PFSK-1 (cell line): ENCODE measurements around the gene STXBP1.

Source experiments
- FOXP2 ChIP-seq: optimal IDR thresholded peaks from 2 replicates; pipeline ENCODE3; 2011; ENCODE audit warnings: borderline replicate concordance, control low read depth, inconsistent platforms; ENCODE audit not compliant: insufficient read depth; ENCODE audit errors: extremely low read length, extremely low read depth
- POLR2AphosphoS5 ChIP-seq: IDR thresholded peaks from 2 replicates; pipeline ENCODE4 v1.6.1; 2012; ENCODE audit warnings: low read depth, mild to moderate bottlenecking, control low read depth, low read length, moderate library complexity
- SIN3A ChIP-seq: IDR thresholded peaks from 2 replicates; pipeline ENCODE4 v1.6.1; 2012; ENCODE audit warnings: mild to moderate bottlenecking, low read length, moderate library complexity, borderline replicate concordance; ENCODE audit not compliant: insufficient read depth
- TAF1 ChIP-seq: IDR thresholded peaks from 2 replicates; pipeline ENCODE4 v1.6.1; 2012; ENCODE audit warnings: low read length, control low read depth, borderline replicate concordance; ENCODE audit not compliant: insufficient read depth
- TF ChIP-seq, protein P1 (sequence below), 2 experiments: IDR thresholded peaks; 2 replicates each; pipeline versions ENCODE4 v1.6.1 to v1.8.0; 2011 to 2012; ENCODE audit warnings: low read depth in 2 of 2, low read length in 2 of 2, control low read depth in 1 of 2, inconsistent platforms in 1 of 2, mild to moderate bottlenecking in 1 of 2, moderate library complexity in 1 of 2; ENCODE audit not compliant: insufficient read depth in 1 of 2

Gene STXBP1

DNA sequence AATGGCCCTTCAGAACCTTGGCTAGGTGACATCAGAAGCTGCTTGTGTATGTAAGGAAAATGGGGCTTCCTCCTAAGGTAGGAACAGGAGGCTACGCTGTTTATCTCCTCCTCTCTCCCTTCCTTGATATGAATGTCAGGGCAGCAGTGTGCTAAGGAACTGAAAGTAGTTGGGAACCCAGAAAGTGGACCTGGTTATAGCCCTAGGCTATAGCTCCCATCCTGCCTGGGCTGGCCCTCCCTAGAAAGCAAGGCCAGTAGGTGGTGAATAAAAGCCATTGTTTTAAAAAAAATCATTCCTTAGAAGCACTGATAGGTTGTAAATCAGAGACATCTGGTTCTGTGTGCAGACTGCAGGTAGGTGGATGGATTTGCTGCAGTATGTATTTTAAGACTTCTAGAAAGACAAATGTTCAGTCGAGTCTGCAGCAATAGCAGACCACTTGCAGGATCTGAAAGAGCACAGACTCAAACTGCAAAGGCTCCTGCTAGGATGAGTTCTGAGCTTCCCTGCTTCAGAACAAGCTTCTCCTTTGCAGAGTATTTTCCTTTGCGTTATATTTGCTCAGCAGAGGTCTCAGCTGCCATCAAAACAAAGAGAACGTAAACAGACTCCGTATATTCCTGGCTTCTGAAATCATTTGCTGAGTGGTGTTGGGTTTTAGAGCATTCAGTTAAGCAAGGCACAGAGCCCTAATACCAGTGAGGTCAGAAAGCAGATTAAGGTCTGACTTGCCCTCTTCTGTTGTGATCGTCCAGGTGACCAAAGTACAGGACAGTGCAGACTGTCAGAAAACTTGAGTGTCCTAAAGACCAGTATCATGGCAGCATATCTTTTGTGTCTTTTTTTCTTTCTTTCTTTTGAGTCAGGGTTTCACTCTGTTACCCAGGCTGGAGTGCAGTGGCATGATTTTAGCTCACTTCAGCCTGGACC lies 74.7 kb downstream of the STXBP1 start:
- TF ChIP-seq SIN3A (no peak), TAF1 (no peak), POLR2AphosphoS5 (no peak), FOXP2 (no peak)
- TF ChIP-seq, protein P1, sequence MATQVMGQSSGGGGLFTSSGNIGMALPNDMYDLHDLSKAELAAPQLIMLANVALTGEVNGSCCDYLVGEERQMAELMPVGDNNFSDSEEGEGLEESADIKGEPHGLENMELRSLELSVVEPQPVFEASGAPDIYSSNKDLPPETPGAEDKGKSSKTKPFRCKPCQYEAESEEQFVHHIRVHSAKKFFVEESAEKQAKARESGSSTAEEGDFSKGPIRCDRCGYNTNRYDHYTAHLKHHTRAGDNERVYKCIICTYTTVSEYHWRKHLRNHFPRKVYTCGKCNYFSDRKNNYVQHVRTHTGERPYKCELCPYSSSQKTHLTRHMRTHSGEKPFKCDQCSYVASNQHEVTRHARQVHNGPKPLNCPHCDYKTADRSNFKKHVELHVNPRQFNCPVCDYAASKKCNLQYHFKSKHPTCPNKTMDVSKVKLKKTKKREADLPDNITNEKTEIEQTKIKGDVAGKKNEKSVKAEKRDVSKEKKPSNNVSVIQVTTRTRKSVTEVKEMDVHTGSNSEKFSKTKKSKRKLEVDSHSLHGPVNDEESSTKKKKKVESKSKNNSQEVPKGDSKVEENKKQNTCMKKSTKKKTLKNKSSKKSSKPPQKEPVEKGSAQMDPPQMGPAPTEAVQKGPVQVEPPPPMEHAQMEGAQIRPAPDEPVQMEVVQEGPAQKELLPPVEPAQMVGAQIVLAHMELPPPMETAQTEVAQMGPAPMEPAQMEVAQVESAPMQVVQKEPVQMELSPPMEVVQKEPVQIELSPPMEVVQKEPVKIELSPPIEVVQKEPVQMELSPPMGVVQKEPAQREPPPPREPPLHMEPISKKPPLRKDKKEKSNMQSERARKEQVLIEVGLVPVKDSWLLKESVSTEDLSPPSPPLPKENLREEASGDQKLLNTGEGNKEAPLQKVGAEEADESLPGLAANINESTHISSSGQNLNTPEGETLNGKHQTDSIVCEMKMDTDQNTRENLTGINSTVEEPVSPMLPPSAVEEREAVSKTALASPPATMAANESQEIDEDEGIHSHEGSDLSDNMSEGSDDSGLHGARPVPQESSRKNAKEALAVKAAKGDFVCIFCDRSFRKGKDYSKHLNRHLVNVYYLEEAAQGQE (IDR thresholded peaks at IDR 0.05; ENCODE audit: insufficient read depth in 1 of 2, low read depth in 2 of 2, low read length in 2 of 2) = no peak

DNA sequence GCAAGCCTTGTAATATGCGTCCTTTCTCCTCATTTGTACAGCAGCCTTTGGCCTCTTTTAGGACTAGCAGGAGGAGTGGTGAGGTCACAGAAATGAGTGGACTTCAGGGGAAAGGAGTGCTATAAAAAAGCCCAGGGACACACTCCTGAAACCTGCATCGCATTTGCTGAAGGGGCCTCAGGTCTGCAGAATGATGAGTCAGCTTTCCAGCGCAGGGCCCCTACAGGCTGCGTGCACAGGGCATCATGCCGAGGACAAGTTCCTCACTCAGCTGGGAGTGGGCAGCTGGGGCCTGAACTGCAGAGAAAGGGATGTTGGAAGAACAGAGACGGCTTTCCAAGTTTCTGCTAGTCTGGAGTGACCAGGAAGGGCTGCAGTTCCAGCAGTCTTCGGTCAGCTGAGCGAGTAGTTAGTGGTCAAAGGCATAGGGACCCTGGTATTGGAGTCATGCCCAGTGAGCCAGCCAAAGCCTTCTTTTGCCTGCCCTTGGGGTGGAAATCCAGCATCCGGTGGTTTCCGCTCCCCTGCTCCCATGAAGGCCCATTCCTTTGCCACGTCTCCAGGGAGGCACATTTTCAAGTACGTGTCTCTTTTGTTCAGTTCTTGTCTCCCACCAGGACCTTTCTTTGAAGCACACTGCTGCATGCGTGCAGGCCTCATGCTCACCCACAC lies 77.4 kb downstream of the STXBP1 start:
- TF ChIP-seq POLR2AphosphoS5 = no peak
- TF ChIP-seq, protein P1 (IDR thresholded peaks at IDR 0.05; ENCODE audit: insufficient read depth in 1 of 2, low read depth in 2 of 2, low read length in 2 of 2) = no peak
- no peak for TF ChIP-seq FOXP2
- no peak for TF ChIP-seq TAF1
- no peak for TF ChIP-seq SIN3A

DNA sequence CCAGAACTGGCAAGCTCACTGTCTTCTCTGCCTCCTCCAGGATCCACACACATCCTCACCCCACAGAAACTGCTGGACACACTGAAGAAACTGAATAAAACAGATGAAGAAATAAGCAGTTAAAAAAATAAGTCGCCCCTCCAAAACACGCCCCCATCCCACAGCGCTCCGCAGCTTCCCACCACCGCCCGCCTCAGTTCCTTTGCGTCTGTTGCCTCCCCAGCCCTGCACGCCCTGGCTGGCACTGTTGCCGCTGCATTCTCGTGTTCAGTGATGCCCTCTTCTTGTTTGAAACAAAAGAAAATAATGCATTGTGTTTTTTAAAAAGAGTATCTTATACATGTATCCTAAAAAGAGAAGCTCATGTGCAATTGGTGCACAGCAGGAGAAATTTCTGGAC lies 78.7 kb downstream of the STXBP1 start:
- no peak for TF ChIP-seq SIN3A
- no peak for TF ChIP-seq TAF1
- no peak for TF ChIP-seq POLR2AphosphoS5
- TF ChIP-seq, protein P1 (IDR thresholded peaks at IDR 0.05; ENCODE audit: insufficient read depth in 1 of 2, low read depth in 2 of 2, low read length in 2 of 2) = no peak
- no peak for TF ChIP-seq FOXP2

DNA sequence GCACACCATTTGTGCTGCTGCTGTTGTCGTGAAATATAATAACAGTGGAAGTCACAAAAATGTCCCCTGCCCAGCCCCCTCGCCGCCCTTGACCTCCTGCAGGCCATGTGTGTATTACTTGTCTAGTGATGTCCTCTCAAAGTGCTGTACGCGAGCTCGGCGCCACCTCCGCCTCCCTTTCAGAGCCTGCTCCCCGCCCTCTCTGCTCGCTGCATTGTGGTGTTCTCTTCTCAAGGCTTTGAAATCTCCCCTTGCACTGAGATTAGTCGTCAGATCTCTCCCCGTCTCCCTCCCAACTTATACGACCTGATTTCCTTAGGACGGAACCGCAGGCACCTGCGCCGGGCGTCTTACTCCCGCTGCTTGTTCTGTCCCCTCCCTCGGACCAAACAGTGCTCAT lies 80.0 kb downstream of the STXBP1 start:
- TF ChIP-seq TAF1 = no peak
- TF ChIP-seq POLR2AphosphoS5 = no peak
- TF ChIP-seq, protein P1 (IDR thresholded peaks at IDR 0.05; ENCODE audit: insufficient read depth in 1 of 2, low read depth in 2 of 2, low read length in 2 of 2) = no peak
- TF ChIP-seq FOXP2 = no peak
- TF ChIP-seq SIN3A = no peak
